ENCODE data around the gene PNMA6E.

GRCh38 chrX:153406011-153406410 is 4.9 kb upstream of the PNMA6E start:
- no peak for TF ChIP-seq CTCF (IDR thresholded peaks at IDR 0.05; ENCODE audit: low read depth, low read length, poor library complexity, severe bottlenecking)
- no peak for TF ChIP-seq EZH2phosphoT487 (IDR thresholded peaks at IDR 0.05; ENCODE audit: borderline replicate concordance, low read length)
